GM18499 (cell line): ENCODE results near the gene PAPPA.

Experiments used
- ATAC-seq: cut with Tn5 transposase; IDR thresholded peaks from one replicate; pipeline ENCODE4 v1.9.1; 2021; ENCODE audit warnings: moderate number of reproducible peaks; ENCODE audit not compliant: insufficient read depth, unreplicated experiment

Gene PAPPA

DNA sequence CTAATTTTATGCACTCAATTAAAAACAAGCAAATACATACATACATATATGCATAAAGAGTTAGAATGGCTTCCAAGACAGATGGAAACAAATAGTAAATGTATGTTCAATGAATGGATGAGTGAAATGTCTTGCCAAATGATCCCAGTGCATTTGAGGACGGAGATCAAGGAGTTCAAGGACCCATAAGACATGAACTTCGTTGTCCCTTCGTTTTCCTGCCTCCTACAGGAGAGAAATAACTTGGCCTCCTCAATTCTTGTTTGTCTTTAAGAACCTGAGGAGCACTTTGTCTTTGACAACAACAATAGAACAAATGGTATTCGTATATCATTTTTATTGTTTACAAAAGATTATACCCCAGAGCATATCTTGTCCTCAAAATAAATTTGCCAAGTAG is 2.4 kb upstream of the PAPPA start:
- no peak for ATAC-seq

DNA sequence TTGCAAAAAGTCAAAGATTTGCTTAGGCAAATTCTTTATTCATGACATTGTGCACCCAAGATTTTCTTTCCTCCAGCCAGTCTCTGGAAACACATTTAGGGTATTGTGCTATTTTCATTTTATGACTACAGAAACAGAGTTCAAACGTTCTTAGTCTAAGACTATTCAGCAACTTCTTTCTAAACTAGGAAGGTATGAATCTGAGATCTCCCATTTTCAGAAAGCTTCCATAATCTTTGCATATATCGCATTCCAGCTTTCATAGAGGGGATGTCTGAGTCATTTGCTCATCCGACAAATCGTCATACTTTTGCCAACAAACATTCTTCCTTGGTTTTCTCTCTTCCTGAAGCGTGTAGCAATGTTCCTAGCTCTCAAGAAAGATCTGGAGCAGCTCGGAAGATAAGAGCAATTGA is 1.6 kb upstream of the PAPPA start:
- no peak for ATAC-seq

DNA sequence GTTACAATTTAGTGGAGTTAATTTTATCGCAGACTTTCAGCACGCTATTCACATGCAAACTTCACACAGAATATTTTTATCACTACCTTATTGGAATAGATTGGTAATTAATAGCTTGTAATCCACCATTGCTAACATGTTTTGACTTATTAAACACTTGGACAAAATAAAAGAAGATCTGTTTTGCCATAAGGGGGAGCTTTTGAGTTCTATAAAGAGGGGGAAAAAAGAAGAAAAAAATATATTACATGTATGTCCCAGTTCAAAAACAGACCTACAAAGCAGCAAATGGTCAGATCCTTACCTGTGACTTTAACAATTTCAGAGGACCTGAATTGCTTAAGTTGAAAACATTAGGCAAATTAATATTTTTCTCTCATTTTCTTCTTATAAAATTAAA is 1.2 kb upstream of the PAPPA start:
- ATAC-seq: no peak

DNA sequence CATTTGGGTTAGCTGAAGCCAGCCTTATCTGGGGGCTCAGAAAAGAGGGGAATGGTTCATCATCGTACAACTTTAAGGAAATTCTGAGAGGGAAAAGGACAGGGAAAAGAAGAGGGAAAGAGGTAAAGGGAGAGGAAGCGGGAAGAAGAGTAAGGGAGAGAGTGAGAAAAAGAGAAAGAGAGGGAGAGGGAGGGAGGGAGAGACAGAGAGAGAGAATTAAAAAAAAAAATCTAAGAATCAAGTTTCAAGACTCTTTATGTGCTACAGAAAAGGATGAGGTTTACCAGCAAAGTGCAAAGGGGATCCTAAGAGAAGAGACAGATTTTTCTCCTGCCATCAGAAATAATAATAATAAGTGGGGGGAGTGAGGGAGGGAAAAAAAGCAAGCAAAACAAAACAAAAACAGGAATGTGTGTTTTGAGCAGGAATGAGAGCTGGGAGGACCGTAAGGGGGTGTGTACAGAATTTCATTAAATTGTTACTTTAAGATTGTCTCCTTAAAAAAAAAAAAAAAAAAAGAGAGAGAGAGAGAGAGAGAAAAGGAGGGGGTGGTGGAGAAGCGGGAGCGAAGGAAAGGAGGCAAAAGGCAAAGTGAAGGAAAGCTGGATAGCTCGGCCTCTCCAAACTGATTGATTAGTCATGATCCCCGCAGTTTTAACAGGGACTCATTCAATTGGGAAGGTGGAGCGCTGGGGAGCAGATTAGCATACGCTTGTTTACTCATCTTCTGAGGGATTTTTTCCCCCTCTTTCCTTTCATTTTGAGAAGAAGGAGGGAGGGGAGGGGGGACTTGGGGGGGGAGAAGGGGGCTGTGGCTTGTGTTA is 438 bp upstream of the PAPPA start:
- no peak for ATAC-seq

DNA sequence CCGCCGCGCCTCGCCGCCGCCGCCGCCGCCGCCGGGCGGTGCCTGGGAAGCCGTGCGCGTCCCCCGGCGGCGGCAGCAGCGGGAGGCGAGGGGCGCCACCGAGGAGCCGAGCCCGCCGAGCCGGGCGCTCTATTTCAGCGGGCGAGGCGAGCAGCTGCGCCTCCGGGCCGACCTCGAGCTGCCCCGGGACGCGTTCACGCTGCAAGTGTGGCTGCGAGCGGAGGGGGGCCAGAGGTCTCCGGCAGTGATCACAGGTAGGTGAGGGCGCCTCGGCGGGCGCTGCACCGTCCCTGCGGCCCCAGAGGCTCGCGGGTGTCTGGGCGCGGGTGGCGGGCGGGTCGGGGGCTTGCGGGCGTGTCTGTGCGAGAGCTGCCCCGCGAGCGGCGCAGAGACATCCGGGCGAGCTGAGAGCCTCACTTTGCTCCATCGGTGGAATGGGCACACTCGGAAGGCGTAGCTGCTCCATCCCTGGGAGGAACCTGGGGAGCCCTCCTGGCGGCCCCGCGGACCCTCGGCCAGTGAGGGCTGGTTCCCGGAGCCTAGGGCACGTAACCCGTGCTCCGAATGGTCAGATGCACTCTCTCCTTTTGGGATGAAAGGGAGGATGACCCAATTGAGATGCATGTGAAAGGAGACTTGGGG is 864 bp downstream of the PAPPA start:
- no peak for ATAC-seq

DNA sequence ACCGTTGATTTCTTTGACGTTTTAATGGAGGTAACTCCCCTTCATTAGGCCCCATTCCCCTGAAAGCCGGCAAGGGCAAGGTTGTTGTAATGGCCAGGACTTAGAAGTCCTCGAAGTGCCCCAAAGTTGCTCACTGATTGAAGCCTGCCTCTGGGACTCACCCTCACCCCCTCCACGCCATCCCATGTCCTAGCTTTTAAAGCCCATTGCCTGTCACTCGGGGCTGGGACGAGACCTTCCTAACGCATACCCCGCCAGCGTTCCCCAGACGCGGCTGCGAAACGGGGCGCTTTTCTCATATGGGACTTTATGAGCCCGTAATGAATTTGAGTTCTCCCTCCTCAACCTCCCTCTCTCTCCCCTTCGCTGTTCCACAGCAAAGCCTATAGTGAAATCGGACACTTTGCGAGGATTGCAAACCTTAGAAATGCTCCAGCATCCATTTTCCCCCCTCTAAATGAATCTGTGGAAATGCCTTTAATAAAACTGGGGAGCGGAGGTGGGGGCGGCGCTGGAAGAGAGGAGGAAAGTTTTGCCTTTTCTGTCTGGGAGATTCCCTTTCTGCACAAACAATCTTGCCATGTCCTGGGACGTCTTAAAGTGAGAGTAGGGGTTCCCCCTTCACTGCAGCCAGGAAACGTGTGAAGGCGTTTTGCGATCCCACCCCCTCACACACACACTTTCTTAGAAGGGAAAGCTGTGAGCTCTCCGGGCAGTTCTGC is 1.5 kb downstream of the PAPPA start:
- no peak for ATAC-seq

DNA sequence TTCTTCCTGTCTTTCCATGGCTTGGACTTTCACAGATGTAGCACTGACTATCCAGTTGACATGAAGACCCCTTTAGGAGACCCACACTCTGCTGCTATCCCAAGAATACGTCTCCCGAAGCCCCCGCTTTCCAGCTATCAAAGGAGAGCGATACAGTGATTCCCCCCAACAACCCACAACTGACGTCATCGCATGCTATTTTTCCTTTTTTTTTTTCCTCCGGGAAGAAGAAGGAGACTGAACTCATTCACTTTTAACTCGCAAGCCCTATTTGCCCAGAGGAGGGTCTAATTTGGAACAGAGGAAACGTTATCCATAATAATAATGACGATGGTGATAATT is 2.1 kb downstream of the PAPPA start:
- no peak for ATAC-seq

DNA sequence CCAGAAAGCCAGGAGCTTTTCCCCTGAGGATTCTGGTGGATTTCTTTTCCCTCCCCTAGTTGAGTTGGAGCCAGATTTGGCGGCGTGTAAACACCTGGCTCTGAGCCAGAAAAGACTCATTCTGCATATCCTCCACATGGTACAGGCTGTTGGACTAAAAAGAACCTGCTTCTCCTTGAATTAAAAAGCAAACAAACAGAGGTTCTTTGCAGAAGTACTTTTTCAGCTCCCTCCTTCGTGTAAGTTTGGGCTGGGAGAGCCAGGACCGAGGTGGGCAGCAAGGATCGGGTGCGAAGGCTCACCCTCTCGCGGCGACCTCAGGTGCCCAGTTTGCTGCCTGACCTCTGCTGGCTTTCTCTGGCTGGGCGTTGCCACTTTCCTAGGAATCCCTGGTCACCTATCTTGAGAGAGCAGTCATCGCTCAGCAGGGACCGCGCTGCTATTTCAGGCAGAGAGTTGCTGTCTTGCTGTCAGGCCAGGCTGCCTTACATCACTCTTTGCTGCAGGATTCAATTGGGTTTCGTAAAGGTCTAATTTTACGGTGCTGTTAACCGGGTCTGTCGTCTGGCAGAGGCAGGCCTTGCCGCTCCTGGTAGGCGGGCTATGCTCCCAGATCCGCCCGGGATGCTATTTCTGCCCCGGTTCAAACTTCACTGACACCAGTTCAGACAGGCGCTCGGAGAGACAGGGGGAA is 3.2 kb downstream of the PAPPA start:
- ATAC-seq: no peak

DNA sequence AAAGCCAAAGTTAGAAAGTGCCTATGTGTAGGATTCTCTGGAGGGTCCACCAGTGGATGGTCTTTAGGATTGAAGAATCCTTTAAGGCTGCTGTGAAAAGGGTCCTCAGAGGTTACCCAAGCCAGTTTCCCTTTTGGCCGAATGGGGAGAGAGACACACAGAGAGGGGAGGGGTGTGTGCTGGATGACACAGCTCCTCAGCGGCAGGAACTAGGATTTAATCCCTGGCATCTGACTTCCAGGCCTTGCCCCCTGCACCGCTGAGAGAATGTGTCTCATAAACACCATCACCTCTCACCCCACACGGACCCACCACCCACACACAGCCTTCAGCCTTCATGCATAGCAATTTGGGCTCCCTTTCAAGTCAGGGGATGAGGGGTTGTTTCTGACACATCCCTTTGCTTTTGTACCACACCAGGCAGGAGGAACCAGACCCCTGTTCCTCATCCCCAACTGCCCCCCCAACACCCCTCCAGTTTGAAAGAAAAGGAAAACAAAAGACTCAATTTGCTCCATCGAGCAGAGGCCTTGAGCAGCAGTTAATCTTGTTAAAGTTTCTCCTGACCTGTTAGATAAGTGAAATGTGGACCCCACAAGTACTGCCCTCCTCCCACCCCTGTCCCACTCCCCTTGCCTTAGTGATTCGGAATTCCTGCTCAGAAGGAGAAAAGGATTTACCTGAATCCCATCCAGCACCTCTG is 4.0 kb downstream of the PAPPA start:
- ATAC-seq: no peak

DNA sequence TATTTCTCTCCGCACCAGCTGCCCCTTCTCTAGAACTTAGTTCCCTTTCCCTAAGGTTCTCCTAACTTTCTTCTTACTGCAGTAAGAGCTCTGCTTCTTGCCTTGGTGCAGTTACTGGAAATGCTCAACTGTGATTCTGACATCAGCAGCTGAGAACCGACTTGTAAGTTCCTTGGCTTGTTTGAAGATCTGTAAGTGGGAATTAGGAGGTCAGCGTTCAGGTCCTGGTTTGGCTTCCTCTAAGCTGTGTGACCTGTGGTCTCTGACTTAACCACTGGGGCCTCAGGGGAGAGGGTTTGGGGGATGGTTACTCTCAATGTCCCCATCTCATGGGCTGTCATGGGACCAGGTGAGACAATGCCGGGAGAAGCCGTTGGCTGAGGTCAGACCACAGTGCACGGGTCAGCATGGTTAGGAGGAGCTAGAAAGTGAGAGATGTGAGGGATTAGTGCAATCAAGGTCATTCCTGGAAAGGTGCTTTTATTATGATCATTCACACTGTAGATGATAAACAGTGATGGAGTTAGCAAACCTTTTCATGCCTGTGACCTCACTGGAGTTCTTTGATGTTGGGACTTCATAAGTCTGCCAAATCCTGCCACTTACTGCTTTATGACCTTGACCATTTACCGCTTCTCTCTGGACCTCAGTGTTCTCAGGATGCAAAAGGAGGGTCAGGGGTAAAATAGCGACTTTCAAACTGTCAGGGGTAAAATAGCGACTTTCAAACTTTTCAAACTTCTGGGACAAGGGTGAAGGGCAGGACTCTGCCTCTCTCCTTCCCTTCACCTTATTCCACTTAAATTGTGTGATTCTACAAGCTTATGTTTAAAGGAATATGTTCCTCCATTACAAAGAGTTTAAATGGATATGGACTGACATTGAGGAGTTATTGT is 7.3 kb downstream of the PAPPA start:
- no peak for ATAC-seq

DNA sequence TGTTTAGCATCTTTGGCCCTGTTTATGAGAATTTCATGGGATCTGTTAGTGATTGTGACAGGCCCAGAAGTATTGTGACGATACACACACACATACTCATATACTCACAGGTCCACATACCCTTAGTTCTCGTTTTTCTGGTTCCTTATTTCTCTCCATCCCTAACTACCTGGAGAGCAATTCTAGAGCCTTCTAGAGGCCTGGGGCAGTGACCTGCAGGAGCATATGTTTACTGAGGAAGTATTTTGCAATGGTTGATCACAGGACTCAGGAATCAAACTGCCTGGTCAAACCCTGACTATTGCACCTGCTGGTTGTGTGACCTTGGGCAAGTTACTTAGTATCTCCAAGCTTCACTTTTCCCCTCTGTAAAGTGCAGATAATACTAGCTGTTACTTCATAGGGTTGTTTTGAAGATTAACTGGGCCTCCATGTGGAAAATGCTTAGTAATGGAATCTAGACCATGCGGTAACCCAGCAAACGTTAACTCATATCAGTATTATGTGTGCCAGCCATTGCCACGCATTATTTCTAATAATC is 8.7 kb downstream of the PAPPA start:
- ATAC-seq: no peak

DNA sequence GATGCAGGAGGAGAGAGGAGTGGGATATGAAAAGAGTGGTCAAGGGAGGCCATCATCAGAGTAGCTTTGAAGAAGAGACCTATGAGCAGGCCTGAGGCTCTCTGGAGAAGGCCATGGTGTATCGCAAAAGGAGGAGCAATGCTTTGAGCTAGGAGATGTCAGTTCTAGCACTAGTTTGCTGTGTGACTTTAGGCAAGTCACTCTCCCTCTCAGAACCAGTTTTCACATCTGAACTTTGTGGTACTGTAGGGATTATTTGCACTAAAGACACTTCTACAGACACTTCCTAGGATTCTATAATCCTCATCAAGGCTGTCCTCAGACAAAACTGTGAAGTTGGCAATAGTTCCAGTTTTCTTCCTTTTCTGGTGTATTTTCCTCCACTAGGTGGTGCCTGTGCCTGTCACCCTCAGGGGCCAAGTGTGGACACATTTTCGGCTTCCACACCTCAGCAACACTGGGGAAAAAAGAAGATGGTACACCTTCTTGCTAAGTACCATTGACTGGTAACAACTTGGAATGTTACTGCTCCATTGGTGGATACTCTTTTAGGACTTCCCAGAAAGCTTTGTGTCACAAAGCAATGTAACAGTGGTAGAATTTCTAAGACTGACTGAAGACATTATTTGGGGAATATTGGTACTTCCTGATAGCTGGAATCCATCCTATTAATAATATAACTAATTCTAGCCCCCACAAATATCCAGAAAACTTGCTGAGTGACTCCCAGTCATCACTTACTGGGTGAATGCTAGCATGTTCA is 9.9 kb downstream of the PAPPA start:
- no peak for ATAC-seq

DNA sequence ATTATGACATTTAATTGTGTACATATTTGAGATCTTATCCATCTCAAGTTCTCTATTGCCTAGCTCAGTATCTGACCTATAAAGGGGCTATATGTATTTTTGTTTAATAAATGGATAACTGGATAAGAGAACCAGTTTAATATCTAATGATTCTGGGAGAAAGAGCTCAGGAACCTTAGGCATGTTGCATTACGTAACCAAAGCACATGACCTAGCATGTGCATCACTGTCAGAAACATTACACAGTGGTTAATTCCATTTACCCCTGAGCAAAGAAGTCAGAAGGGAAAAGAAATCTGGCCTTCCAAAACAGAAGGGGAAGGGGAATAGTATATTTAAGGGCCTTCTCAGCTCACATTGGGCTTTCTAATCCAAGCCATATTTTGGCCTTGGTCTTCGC is 12.3 kb downstream of the PAPPA start:
- ATAC-seq: no peak

DNA sequence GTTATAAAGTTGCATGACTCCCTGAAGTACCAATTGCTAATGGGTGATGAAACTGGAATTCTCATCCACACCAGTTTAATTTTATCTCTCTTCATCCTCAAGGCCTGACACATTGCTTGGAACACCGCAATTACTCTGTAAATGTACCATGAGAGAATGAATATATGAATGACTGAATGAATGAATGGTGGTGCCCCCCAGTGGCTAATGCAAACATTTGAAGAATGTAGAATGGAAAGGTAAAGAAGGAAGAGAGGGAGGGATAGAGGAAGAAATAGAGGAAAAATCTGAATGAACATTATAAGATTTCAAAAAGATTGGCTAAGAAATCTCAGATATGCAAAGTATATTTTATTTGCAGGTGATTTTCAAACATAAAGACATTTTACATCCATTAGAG is 13.1 kb downstream of the PAPPA start:
- ATAC-seq: no peak

DNA sequence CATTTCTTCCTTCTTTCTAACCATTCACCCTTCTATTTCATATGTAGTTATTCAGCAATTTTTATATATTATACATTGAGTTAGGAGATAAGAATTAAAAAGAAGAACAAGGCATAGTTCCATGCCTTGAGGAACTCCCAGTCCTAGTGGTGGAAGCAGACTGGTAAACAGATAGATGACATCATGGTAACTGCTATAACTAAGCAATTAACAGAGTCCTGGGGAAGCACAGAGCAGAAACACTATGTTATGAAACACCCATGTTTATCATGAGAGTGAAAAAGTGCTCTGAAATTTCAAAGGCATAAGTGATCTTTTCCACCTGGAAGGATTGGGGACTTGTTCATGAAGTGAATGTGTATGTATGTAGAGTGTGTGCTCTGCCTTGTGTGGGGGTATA is 14.6 kb downstream of the PAPPA start:
- ATAC-seq: no peak

DNA sequence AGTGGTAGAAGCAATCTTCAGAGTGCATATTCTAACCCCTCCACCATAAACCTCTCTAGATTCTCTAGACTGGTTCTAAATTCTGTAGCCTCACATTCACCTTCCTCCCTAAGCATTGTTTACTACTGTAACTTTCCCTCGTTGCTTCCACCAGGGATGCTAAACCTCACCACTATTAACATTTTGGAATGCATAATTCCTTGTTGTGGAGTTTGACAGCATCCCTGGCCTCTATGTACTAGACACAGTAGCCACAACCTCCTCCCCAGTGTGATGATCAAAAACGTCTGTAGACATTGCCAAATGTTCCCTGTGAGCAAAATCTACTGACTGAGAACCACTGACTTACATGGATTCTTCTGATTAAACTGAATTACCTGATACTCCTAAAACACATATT is 18.6 kb downstream of the PAPPA start:
- no peak for ATAC-seq

DNA sequence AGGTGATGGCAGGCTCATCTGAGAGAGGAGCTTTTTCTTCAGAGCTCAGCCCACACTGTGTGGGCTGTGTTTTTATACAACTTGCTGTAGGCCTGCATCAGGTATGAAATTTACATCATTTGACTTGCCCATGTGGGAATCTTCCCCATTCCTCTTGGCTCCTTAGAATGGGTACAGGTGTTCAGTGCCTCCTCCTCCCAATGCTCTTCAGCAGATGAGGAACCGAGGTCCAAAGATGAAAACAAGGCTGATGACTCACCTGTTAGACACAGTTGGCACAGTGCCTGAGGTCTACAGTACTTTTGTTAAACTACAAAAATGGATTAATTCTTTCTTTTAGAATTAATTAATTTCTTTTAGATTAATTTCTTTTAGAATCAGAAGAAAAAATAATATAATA is 20.8 kb downstream of the PAPPA start:
- no peak for ATAC-seq

DNA sequence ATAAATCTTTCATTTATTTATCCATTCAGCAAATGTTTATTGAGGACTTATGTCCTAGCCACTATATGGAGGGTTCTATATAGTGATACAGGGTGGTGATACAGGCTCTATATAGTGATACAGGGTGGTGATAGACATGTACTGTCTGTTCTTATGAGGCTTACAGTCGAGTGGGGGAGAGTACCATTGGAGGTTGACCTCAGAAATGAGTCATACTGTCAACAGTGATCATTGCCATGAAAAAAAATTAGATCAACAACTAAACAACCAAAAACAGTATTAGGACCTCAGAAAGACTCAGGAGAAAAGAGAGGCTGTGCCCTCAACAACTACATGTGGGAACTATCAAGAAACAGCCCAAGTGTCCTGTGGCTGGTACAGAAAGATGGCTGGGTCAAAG is 22.0 kb downstream of the PAPPA start:
- no peak for ATAC-seq
